CD4-positive, alpha-beta T cell treated with Interleukin-4 for 1 hour (primary cell): ENCODE data around the gene PVRIG.
"Not testable (repeated sequence)": the region's sequence is repeated elsewhere in the genome, so short reads cannot be mapped to it uniquely, and the experiment has no call there.

ENCODE experiments used
- DNase-seq, 2 donors: peaks; one replicate each; pipeline ENCODE4 v3.0.0-alpha.2; 2020 to 2022

PVRIG gene

GRCh38 chr7:100219801-100220585 is at the start of gene PVRIG:
TSS of gene PVRIG (plus strand) at chr7:100219949. CDS start at chr7:100219971, 22 bp downstream.
- peak in 1 of 2 donors; percentile 38 for DNase-seq

GRCh38 chr7:100170101-100170897 is 49.5 kb upstream of the PVRIG start:
- no peak for DNase-seq

GRCh38 chr7:100171087-100171681 is 48.6 kb upstream of the PVRIG start:
- DNase-seq, result peak; percentile 24 to 55

- DNase-seq, result peak in 1 of 2 donors; percentile 33
Observed at GRCh38 chr7:100171840-100172239, 47.9 kb upstream of the PVRIG start.

GRCh38 chr7:100173806-100174495 is 45.8 kb upstream of the PVRIG start:
- DNase-seq, result no peak

GRCh38 chr7:100174582-100174981 is 45.2 kb upstream of the PVRIG start:
- DNase-seq, result no peak

- no peak for DNase-seq
Observed at GRCh38 chr7:100175296-100175935, 44.3 kb upstream of the PVRIG start.

- DNase-seq, result no peak
Observed at GRCh38 chr7:100176096-100177044, 43.4 kb upstream of the PVRIG start.

- peak; percentile 99 for DNase-seq
Observed at GRCh38 chr7:100177045-100178001, 42.4 kb upstream of the PVRIG start, which contains the start of the genes GPC2 and STAG3. TSS of gene GPC2 (minus strand) at chr7:100177381. CDS start at chr7:100177199, 182 bp downstream. TSS of gene STAG3 (plus strand) at chr7:100177918. CDS start at chr7:100180557, 2,639 bp downstream.

- DNase-seq, result not testable (repeated sequence)
Observed at GRCh38 chr7:100180084-100180483, 39.7 kb upstream of the PVRIG start.

DNA sequence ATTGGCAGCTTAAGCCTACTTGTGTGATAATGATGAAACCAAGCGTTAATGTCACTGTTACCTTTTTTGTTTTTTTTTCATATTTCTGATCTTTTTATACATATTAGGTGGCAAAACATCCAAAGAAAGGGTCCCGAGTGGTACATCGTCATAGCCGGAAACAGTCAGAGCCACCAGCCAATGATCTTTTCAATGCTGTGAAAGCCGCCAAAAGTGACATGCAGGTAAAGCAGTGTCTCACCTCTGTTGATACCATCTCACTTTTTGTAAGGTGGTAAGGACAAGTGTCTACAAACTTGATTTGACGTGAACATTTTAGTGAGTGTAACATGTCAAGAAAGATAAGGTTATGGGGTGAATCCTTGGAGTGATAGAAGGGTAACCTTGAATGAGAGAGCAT is 37.1 kb upstream of the PVRIG start:
- peak; percentile 40 to 45 for DNase-seq

GRCh38 chr7:100183090-100183489 is 36.7 kb upstream of the PVRIG start:
- DNase-seq, result not testable (repeated sequence)

DNA sequence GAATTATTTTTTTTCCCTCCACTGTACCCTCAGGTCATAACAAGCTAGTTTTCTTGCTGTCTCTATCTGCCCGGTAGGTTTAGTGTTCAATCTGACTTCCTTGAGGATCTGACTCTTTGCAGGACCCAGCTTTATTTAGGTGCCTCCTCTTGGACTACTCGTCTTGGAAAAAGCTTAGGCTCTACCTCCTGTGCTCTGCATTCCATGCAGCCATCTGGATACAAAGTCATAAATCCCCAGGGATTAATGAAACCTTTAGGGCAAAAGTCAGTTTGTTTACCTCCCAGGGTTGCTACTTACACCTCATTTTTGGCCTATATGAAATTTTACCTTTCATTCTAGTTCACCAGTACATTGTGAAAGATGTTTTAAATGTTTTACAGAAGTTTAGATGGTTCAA is 34.0 kb upstream of the PVRIG start:
- no peak for DNase-seq

- no peak for DNase-seq
Observed at GRCh38 chr7:100189061-100189460, 30.7 kb upstream of the PVRIG start.

- DNase-seq, result peak in 1 of 2 donors; percentile 74
Observed at GRCh38 chr7:100190048-100190711, 29.6 kb upstream of the PVRIG start.

GRCh38 chr7:100191775-100192174 is 28.0 kb upstream of the PVRIG start:
- no peak for DNase-seq

DNA sequence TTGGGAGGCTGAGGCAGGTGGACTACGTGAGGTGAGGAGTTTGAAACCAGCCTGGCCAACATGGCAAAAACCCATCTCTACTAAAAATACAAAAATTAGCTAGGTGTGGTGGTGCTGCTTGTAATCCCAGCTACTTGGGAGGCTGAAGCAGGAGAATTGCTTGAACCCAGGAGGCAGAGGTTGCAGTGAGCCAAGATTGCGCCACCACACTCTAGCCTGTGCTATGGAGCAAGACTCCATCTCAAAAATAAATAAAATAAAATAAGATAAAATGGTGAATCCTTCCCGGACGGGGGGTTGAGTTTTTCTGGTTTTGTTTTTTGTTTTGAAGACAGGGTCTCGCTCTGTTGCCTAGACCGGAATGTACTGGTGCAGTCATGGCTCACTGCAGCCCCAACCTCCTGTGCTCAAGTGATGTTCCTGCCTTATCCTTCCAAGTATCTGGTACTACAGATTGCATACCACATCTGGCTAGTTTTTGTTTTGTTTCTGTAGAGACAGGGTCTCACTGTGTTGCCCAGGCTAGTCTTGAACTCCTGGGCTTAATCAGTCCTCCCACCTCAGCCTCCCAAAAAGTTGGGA is 27.4 kb upstream of the PVRIG start:
- peak in 1 of 2 donors; percentile 31 for DNase-seq

DNA sequence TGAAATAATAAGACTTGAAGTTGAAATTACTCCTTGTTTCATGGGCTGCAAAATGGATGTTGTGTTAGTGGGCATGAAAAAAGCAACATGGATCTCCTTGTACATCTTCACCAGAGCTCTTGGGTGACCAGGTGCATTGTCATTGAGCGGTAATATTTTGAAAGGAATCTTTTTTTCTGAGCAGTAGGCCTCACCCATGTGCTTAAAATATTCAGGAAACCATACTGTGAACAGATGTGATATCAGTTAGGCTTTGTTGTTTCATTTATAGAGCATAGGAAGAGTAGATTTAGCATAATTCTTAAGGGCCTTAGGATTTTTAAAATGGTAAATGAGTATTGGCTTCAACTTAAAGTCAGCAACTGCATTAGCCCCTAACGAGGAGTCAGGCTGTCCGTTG is 26.8 kb upstream of the PVRIG start:
- no peak for DNase-seq

DNA sequence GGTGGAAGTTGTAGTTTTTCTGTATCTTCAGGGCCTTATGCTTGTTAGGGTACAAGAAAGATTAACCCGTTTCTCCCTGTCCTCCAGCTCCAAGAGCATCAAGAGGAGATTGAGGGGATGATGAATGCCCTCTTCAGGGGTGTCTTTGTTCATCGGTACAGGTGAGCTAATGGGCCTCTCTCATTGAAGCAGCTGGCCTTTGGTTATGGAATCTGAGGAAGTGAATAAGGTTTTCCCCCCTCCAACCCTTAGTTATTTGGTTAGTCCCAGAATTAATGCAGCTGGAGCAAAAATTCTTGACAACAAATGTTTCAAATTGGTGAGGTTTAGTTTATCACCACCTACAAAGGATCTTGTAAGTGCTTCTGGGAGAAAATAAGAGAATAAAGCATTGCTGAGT is 24.5 kb upstream of the PVRIG start:
- DNase-seq, result no peak
